ENCODE measurements around the gene SGIP1. TPM values are rescaled to one million over a fixed set of nuclear protein-coding genes. Genes with fewer than 3 reads are reported as not detected.

Gene SGIP1
- total and polyA plus RNA-seq, 2 of the 8 experiments (the other 6 are each of a cell fraction or from before 2014, with no cell fraction given), result 1.4 to 2.1 TPM

- no peak overlapping the region for H3K14ac ChIP-seq (ENCODE audit: insufficient read length)
- no peak overlapping the region for H2BK120ac ChIP-seq (replicated peaks; ENCODE audit: low read depth, low read length)
- H4K8ac ChIP-seq (ENCODE audit: extremely low read depth, insufficient read depth, low read length), result no peak overlapping the region
- POLR2A ChIA-PET (ENCODE audit: partially characterized antibody), result no interaction called here
- DNase-seq (ENCODE audit: low read depth in 1 of 2, low spot score in 2 of 2) (no peak), FAIRE-seq (no peak)
- no peak overlapping the region for H3K23ac ChIP-seq (ENCODE audit: insufficient read length)
- no peak overlapping the region for H3K18ac ChIP-seq (ENCODE audit: extremely low read depth, low read length)
- 94% methylated on average over 1 of the region's 1 CpG; no CpG with 5 or more reads in 1 of the 2 experiments for WGBS, 2 experiments (ENCODE audit: extremely low coverage in 1 of 2, insufficient coverage in 1 of 2, insufficient read length in 1 of 2, insufficient replicate concordance in 2 of 2, low coverage in 1 of 2, low lambda C conversion rate in 2 of 2, missing lambda C conversion rate in 1 of 2)
- H3K4me1 ChIP-seq (replicated peaks in 1 of 4; ENCODE audit: control insufficient read depth in 3 of 4, insufficient read depth in 4 of 4, low read length in 3 of 4), result no peaks in the 10 kb centered on the region
- TF ChIP-seq CHD2 (IDR thresholded peaks at IDR 0.05; ENCODE audit: low read length), result no peak
- no peak for TF ChIP-seq CTCF (IDR thresholded peaks at IDR 0.05; ENCODE audit: control extremely low read depth in 1 of 3, insufficient read depth in 1 of 3, low read depth in 1 of 3, low read length in 3 of 3)
- TF ChIP-seq SIRT6 (IDR thresholded peaks at IDR 0.05; ENCODE audit: low read length), result no peak
- TF ChIP-seq SUZ12 (IDR thresholded peaks at IDR 0.05; ENCODE audit: low read length), result no peak
- no peak overlapping the region for H2BK5ac ChIP-seq (ENCODE audit: low read depth, low read length)
- no peak overlapping the region for H3K9ac ChIP-seq (replicated peaks in 1 of 4; ENCODE audit: extremely low read depth in 1 of 4, low read depth in 3 of 4, low read length in 3 of 4)
- no peak overlapping the region for H2BK20ac ChIP-seq (ENCODE audit: low read length)
- H3K4me3 ChIP-seq (ENCODE audit: extremely low read depth in 1 of 4, insufficient read depth in 2 of 4, low read depth in 3 of 4, low read length in 4 of 4), result no peak overlapping the region
- no peak overlapping the region for H4K5ac ChIP-seq (ENCODE audit: insufficient read length, low read depth, low read length)
- no peak overlapping the region for H3K4me2 ChIP-seq (ENCODE audit: insufficient read depth in 1 of 2, low read depth in 2 of 2, low read length in 2 of 2)
- no peak overlapping the region for H2BK15ac ChIP-seq (ENCODE audit: low read length)
- H2AFZ ChIP-seq (ENCODE audit: low read length), result no peak overlapping the region
- H2BK12ac ChIP-seq (ENCODE audit: low read depth, low read length), result no peak overlapping the region
- H2AK5ac ChIP-seq (ENCODE audit: low read depth, low read length), result no peak overlapping the region
- H3K27ac ChIP-seq (ENCODE audit: low read depth, low read length), result no peak overlapping the region
- no peak overlapping the region for H3K4ac ChIP-seq (replicated peaks; ENCODE audit: insufficient read length, low read depth, low read length)
- peaks cover 0 to 2% of the 10 kb centered on the region in 2 experiments for H4K20me1 ChIP-seq (replicated peaks in 1 of 2; ENCODE audit: control insufficient read depth in 1 of 2, insufficient read depth in 2 of 2, low read length in 2 of 2)
- H4K91ac ChIP-seq (replicated peaks; ENCODE audit: insufficient read length, low read length), result no peak overlapping the region
- H3K79me2 ChIP-seq (ENCODE audit: control insufficient read depth in 1 of 2, insufficient read depth in 2 of 2, low read length in 2 of 2), result no peaks in the 10 kb centered on the region
- H3K23me2 ChIP-seq (ENCODE audit: low read depth, low read length), result no peaks in the 10 kb centered on the region
- peaks cover 0 to 1% (median 0%) of the 10 kb centered on the region in 4 experiments; a peak in 1 of 7 replicates for H3K27me3 ChIP-seq (replicated peaks in 1 of 4; ENCODE audit: control insufficient read depth in 3 of 4, extremely low read depth in 1 of 4, insufficient read depth in 3 of 4, low read length in 3 of 4)
- CTCF ChIA-PET (ENCODE audit: partially characterized antibody), result interaction anchor here (1.0 to 1.7 kb wide), 4 partner anchors 10 to 250 kb away, joined by 3 to 5 read pairs (median 4); no protein-coding TSS in a partner anchor
- H3K79me1 ChIP-seq (ENCODE audit: low read depth, low read length), result no peaks in the 10 kb centered on the region
- H3K36me3 ChIP-seq (ENCODE audit: control insufficient read depth in 2 of 4, insufficient read depth in 4 of 4, low read length in 3 of 4), result no peaks in the 10 kb centered on the region
- no peaks in the 10 kb centered on the region for H3K9me3 ChIP-seq (ENCODE audit: insufficient read depth in 2 of 2, low read depth in 1 of 2, low read length in 1 of 2)
- no peak overlapping the region for H3K56ac ChIP-seq (replicated peaks; ENCODE audit: insufficient read length, low read depth, low read length)
Observed at GRCh38 chr1:66495495-66495894, 38.5 kb upstream of the SGIP1 start.
